ENCODE data around the gene TCF4. TPM values are rescaled to one million over a fixed set of nuclear protein-coding genes. Genes with fewer than 3 reads are reported as not detected.

TCF4 gene
- polyA plus RNA-seq, 3 donors: 67.7 to 81.1 (median 69.2) TPM

DNA sequence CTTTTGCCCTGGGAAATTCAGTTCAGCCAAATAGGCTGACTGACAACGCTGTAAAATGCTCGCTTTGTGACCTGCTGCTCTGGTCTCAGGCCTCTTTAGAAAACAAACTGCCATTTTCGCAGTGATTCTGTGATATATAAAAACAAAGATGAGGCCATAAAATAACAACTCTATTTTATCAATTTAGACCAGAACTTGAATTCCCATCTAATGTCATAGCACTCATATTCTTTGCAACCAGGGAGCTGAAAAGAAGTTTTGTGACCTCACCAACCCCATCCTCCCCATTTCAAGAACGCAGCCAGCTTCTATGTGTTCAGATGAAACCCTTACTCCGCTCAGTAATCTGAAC lies 40.3 kb downstream of the TCF4 start:
- no peak for DNase-seq (ENCODE audit: low read depth in 3 of 3, low spot score in 2 of 3)

DNA sequence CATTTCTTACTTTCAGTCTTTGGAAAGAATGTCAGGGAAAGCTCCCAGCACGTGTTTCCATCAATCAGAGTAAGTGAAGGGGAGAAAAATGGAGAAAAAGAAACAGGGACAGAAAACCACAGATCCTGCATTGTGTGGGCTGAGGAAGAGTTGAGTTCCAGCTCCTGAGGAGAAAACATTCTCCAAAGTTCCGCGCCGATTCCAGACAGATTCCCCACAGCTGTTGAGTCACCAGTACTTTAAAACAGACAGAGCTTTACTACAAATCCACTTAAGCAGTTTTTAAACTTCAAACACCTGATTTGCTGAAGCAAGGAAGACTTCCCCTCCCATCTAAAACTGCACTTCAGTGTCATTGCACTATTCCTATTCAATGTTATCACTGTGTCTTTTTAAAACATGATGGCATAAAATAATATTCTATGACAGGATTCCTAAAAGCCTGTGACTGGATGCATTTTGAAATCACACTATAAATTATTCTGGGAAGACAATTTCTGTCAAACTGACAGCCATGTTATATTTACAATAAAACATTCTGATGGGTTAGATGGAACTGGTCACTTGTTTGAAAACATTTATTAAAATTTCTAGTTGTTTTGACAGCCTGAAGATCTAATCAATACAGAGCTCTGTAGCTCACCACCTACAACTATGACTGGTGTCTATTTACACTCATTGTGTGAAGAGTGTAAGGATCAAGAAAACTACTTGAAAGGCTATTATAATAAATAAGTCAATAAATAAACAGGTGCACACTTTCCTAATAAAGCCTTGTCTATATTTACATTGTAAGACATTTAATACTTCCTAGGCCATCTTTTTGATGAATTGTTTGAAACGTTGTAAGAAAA lies 40.9 kb downstream of the TCF4 start:
- DNase-seq (ENCODE audit: low read depth in 3 of 3, low spot score in 2 of 3): peak in 2 of 3 donors; percentile 15 to 24

DNA sequence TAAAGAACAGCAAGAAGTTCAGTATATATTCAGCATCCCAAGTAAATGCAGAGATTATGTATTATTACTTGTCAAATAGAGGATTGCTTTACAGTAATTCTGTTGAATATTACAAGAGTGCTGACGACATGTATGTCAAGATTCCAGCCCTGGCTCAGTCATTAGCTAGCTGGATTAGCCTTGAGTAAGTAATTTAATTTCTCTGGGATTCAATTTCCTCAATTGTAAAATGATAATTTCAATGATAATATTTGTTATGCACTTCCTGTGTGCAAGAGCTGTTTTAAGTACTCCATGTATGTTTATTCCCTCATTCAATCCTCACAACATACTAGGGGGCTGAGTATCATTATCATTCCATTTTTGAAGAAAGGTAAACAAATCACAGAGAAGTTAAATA lies 44.0 kb downstream of the TCF4 start:
- no peak for DNase-seq (ENCODE audit: low read depth in 3 of 3, low spot score in 2 of 3)

DNA sequence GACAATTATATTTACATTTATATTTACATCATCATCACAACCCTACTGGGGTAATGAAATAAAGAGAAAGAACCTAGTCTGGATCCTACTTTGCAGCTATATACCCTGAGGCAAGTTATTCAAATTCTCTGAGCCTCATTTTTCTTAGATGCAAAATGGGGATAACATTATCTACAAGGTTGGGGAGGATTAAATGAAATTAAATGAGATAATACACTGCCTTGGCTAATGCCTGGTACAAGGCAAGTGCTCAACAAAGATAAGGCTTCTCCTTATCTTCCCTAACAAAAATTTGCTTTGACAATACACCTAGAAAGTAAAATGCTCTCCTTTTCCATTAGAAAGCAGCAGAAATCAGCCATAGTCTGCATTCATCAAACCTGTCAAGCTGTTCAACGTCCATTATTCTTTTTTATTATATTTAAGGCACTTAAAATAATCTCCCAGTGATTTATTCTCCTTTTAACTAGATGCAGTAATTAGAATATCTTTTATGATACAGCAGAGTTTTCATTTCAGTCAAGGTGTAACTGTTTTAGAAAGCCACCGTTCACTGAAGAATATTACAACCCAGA lies 44.8 kb downstream of the TCF4 start:
- DNase-seq (ENCODE audit: low read depth in 3 of 3, low spot score in 2 of 3): no peak

DNA sequence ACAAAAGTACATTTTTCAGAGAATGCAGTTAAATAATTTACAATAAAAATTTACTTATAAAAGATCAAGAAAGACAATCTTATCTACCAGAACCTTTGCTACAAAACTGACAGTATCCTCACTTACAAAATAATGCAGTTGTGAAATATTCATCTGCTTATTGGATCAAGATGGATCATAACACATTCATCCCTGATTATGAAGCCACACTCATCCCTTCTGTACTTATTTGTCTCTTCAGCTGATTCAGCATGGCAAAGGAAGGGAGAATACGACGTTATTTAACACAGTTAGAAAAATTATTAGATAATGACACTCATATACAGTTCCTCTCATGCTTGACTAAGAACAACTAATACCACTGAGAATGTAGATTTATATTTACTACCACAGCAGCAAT lies 46.4 kb downstream of the TCF4 start:
- no peak for DNase-seq (ENCODE audit: low read depth in 3 of 3, low spot score in 2 of 3)

DNA sequence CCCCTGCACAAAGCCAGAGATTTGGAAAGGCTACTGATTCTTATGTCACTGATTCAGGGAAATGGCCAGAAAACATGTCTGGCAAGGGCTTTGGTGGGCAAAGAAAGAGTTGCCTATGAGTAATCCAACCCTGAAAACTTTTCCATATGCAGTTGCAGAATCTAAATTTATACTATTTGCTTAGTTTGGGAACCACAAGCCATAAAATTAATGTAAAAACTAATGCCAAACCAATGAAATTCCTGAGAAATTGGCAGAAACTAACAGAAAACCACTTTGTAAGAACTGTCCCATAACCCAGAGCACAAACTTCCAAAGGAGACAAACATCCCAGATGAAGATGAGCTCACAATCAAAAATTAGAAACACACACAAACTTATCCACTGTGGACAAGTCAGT lies 48.8 kb downstream of the TCF4 start:
- DNase-seq (ENCODE audit: low read depth in 3 of 3, low spot score in 2 of 3): no peak

DNA sequence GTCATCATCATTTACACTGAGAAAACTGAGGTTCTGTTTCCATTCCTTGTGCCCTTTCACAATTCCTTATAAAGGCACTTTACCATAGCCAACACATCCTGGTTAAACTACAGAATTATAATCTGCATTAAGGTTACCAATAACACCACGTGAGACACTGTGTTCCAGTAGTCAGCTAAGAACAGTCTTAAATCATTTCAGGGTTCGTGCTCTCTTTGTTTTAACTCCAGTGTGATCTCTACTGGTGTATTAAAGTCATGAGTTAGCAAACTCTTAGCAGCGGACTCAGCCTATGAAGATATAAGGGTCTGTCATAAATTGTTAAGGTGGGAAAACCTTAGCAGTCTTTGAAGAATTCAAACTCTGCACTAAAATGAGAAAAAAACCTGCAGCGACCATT lies 53.0 kb downstream of the TCF4 start:
- no peak for DNase-seq (ENCODE audit: low read depth in 3 of 3, low spot score in 2 of 3)

DNA sequence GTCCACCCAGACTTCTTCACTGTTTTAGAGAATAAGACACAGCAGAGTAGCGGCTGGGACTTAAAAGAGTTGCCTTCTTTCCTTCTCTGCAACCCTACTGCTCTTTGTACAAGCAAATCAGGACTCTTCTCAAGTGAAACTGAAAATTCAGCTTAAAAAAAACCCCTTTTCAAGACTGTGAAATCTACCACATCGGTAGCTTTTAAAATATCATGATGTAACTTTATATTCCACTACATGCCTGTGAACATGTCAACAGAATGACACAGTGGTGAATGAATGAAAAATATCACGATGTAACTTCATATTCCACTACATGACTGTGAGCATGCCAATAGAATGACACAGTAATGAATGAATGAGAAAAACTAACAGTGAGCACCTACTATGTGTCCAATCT lies 53.4 kb downstream of the TCF4 start:
- no peak for DNase-seq (ENCODE audit: low read depth in 3 of 3, low spot score in 2 of 3)

DNA sequence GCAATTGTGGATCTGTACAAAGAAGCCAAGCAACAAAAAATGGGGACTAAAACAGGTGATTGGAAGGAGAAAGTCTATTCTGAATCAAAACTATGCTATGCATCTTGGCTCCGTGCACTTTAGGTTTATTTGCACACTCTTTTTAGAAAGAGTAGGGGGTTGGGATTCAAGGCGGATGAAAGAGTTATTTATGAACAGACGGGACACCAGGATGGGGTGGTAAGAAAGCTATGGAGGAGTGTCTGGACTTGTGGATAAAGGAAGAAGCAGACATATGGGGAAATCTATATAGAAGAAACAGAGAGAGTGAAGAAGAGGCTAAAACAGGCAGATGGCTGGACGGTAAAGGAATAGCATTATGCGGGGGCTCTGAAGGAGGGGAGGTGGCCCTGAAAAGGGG lies 57.8 kb downstream of the TCF4 start:
- no peak for DNase-seq (ENCODE audit: low read depth in 3 of 3, low spot score in 2 of 3)

DNA sequence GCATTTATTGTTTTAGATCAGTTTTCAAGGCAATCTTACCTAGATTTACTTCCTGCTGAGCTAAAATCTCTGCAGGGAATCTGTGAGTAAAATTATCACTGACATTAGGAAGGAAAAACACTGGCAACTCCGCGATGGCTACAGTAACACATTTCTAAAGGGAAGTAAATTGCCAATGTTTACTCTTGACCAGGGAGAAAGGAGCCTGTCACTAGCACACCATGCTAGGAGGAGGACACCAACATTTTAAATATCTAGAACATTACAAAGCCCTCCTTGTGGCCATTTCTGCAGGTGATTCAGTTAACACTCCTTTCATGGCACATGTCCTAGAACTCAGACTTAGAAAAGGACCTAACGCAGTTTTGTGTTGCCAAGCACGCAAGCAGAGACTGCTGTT lies 58.4 kb downstream of the TCF4 start:
- DNase-seq (ENCODE audit: low read depth in 3 of 3, low spot score in 2 of 3): no peak

DNA sequence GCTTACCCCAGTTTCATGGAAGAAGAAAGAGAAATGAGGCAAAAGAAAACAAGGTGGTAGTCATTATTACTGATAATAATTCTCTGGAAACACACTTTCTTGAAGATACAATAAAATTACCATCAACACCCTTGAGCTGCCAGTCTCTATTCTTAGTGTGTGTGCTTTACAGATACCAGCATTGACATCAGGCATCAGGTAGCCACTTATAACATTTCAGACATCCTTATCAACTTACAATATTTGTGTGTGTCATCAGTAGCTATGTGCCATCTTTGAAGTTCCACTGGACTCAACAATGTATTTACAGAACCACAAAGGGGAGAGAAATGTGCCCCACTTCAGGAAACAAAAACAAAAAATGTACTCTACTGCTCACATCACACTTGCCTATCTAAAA lies 62.1 kb downstream of the TCF4 start:
- no peak for DNase-seq (ENCODE audit: low read depth in 3 of 3, low spot score in 2 of 3)

DNA sequence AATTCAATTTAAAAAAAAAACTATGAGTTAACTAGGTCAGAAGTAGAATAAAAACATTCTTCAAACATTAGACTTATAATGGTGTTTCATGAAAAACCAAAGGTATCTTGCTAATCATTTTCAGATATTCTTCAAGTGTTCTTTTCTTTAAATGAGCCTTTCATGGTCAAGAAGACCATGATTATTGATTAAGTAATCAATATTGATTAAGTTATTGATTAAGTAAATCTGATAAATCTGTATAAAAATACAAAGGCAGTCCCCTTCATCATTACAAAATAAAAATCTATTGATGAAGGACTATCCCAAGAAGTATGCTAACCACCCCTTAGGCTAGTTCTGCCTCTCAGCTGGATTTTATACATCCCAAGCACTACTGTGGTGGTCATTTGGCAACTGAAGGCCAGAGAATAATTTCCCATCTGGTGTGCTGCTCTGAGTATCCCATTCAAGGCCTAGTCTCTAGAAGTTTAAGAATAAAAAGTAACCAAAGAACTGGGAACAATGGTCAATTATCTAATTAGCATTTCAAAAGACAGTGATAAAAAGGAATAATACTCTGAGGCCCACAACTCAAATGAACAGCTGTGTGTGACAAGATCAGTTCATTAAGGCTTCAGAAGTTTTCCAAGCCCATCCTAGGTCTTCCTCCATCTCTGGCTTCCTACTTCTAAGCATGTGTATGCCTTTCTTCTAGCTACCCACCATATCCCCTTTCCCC lies 63.5 kb downstream of the TCF4 start:
- DNase-seq (ENCODE audit: low read depth in 3 of 3, low spot score in 2 of 3): no peak

DNA sequence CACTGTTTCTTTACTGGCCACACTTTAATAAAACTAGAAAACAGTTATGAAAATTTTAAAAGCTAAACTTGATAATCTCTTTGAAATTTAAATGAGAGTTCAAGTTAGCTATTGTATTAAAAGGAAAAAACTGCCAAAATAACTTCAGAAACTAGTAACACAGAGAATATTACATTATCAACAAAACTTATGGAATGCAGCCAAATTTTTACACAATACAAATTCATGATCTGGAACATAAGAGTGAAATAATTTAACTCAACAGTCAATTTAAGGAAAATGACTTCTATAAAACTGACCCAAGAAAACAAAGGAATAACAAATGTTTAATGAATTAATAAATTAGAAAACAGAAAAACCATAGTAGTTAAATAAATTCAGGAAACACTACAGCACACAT lies 65.0 kb downstream of the TCF4 start:
- DNase-seq (ENCODE audit: low read depth in 3 of 3, low spot score in 2 of 3): no peak

DNA sequence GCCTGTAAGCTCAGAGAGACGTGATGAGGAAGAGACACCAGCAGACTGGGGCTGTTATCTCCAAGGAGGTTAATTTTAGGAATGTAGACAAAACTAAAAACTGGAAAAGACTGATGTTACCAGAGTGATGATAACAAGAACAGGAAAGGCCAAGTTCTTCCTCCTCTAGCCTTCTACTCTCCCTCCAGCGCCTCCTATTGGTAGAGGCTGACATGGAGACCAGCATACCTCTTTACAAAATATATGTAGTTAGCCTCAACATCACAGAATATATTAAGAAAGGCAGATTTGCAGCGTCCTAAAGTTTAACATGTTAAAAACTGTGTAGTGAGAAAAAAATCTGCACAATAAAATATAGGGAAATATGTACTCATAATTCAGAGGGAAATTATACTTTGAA lies 66.0 kb downstream of the TCF4 start:
- DNase-seq (ENCODE audit: low read depth in 3 of 3, low spot score in 2 of 3): no peak

DNA sequence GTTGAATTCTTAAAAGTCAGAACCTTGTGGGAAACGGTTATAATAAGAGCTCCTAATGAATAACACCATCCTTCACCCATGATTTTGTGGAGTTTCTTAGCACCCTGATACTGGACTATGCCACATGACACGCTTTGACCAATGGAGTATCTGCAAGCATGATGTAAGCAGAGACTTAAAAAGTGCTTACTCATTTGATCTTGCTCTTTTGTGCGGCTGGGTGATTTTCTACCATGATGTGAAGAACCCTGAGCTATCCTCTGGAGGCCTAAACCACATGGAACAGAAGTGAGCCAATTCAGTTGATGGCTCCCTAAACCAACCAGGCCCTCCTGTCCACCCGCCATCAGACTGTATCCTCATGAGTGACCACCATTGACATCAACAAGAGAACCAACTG lies 70.9 kb downstream of the TCF4 start:
- DNase-seq (ENCODE audit: low read depth in 3 of 3, low spot score in 2 of 3): no peak

DNA sequence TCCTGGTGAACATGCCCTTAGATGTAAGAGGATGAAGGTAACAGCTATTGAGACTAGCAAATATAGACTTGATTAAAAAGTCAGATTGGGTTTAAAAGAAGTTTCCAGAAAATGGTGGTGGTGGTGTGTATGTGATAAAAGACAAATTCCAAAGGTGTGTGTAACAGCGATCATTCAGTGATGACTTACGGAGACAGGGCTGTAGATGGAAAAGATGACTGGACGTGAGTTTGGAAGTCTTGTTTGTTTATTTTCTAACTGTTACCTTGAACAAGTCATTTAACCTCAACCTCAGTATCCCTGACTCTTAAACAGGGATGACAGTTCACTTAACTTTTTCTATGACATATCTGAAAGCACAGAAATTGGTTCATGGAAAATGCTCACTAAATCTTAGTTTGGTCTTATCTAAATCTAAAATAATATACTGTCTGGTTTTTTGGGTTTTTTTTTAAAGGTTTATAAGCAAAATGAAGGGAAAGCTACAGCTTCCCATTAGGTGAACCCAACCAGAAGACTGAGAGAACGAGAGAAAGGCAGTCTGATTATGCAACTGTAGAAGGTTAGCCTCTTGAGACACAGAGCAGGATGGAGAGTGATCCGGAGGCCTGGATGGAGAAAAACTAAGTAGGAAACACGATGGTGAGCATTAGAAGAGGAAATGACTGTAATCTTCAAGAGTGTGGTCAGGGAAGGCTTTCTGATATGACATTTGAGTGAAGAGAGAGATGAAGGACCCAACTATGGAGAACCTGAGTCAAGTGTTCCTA lies 71.9 kb downstream of the TCF4 start:
- DNase-seq (ENCODE audit: low read depth in 3 of 3, low spot score in 2 of 3): no peak

DNA sequence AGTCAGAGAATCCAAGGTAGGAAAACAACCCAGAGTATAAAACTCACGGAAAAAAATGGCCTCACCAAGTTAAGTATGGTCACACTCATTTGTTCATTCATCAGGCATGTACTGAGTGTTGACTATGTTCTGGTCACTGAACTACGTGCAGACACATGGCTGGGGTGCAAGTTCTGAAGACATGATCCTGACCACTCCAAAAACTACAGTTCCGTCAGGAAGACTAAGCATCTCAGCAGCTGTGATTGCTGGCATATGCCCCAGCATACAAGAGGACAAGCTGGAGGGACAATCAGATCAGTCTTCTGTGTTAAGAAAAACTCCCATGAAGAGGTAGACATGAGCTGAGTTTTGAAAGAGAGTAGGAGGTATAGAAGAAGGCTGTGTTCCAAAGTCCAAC lies 72.8 kb downstream of the TCF4 start:
- DNase-seq (ENCODE audit: low read depth in 3 of 3, low spot score in 2 of 3): no peak

DNA sequence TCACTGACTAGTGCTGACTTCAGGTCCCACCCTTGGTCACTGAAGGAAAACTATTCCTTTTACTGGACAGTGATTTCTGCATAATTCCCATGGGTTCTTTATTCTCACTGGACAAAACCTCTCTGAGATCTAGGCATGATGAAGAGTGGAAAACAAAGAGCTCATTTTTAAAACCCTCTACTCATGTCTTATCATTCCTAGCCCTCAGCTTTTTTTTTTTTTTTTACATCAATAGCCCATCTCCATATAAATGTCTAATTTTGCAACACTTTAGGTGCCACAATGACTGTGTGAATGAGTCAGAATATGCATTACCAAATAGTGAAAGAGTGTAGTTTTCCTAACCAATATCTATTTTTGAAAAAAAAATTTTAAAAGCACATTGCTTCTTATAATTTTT lies 74.8 kb downstream of the TCF4 start:
- DNase-seq (ENCODE audit: low read depth in 3 of 3, low spot score in 2 of 3): no peak

DNA sequence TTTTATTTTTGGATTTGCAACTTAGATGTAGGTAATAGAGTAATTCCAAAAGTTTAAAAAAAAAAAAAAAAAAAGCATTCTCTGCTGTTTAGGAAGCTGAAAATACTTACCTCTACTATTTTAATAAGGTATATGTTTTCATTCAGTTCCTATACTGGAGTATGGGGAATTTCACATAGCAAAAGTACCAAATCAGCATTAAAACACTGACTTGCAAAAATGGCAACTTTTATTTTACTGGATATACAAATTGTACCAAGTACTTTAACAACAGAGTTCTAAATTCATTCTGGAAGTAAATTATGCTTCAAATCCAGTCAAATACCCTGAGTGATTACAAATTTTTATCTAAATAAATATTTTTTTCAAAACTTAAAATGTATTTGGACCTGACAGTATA lies 76.7 kb downstream of the TCF4 start:
- DNase-seq (ENCODE audit: low read depth in 3 of 3, low spot score in 2 of 3): no peak

DNA sequence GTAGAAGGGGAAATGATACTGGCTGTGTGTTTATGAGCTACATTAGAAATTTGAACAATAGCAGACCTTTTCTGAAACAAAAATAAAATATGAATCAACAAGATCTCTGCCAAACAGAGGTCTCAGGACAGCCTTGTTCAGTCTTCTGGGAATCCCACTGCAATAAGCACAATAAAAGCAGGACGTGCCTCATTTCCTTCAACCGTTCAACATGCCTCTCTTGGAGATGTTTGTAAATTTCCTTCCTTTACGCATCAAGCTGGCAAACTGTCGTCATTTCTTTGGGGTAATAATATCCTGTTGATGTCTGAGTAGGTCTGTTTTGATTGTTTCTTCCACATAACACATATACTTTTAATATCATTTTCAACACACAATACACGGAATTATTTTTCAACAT lies 77.2 kb downstream of the TCF4 start:
- DNase-seq (ENCODE audit: low read depth in 3 of 3, low spot score in 2 of 3): no peak

DNA sequence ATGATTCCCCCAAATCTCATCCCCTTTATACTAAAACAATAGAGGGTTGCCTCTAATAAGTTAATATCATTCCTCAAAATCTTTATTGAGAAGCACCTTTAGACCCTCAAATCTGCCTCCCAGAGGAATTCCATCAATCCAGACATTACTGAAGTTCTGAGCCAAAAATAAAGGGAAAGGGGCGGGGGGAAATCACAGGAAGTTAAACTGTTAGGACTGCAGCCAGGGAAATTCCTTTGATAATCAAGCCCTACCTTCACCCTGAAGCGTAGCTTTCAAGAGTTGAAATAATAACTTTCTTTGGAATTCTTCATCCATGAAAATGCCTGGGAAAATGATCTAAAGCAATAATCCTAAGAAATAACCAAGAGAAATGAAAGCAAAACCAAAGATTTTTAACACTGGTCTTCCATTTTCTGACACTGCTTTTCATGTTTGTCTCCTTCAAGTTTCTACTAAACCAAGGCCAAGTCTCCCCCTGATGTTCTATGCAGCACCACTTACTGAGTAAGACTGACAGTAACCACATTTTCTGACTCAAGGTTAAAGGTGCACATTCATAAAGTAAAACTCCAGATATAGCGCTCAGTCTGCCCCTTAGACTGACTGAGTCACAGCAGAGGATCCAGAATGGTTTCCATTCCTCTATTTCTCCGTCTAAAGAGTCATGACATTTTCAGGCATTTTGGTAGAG lies 78.2 kb downstream of the TCF4 start:
- peak in 1 of 3 donors; percentile 36 for DNase-seq (ENCODE audit: low read depth in 3 of 3, low spot score in 2 of 3)

Data from right renal cortex interstitium (tissue), 3 donors.